ENCODE measurements around the gene LCK.
A peak's percentile ranks its signal among the peaks of the same experiment; 100 is the strongest.

The LCK gene

GRCh38 chr1:32321712-32322291 is 70.7 kb downstream of the LCK start:
- DNase-seq (ENCODE audit: low read depth in 2 of 2), result no peak

GRCh38 chr1:32327204-32327603 is 76.1 kb downstream of the LCK start:
- DNase-seq (ENCODE audit: low read depth in 2 of 2), result no peak

- DNase-seq (ENCODE audit: low read depth in 2 of 2), result no peak
Measured at GRCh38 chr1:32329931-32330466, 78.9 kb downstream of the LCK start.

- no peak for DNase-seq (ENCODE audit: low read depth in 2 of 2)
Measured at GRCh38 chr1:32330558-32331151, 79.6 kb downstream of the LCK start.

- DNase-seq (ENCODE audit: low read depth in 2 of 2), result no peak
Measured at GRCh38 chr1:32331549-32331948, 80.5 kb downstream of the LCK start.

GRCh38 chr1:32332290-32333079 is 81.4 kb downstream of the LCK start:
- DNase-seq (ENCODE audit: low read depth in 2 of 2), result no peak

GRCh38 chr1:32333251-32333963 is 82.3 kb downstream of the LCK start:
- DNase-seq (ENCODE audit: low read depth in 2 of 2), result no peak

- no peak for DNase-seq (ENCODE audit: low read depth in 2 of 2)
Measured at GRCh38 chr1:32334274-32334861, 83.3 kb downstream of the LCK start.

GRCh38 chr1:32334864-32335534 is 83.9 kb downstream of the LCK start:
- DNase-seq (ENCODE audit: low read depth in 2 of 2), result peak; percentile 29 to 45

GRCh38 chr1:32335535-32335789 is 84.4 kb downstream of the LCK start:
- DNase-seq (ENCODE audit: low read depth in 2 of 2), result no peak
